Activated CD8-positive, alpha-beta memory T cell treated with anti-CD3 and anti-CD28 coated beads, Interleukin-2, amount 10 ng/mL, durations not matched to agents 7 days and 5 days (primary cell): ENCODE data around the gene SH3BP2. TPM values are rescaled to one million over a fixed set of nuclear protein-coding genes. Genes with fewer than 3 reads are reported as not detected.

Source experiments
- ATAC-seq: fragments of 150-1000 bp; cut with Tn5 transposase; one replicate; pipeline ENCODE4 v1.10.0; 2021; ENCODE audit warnings: moderate library complexity
- CTCF ChIA-PET: fragments of 350-600 bp; sonication (Branson Sonifier 250); formaldehyde crosslinking; loops from one replicate; lab custom pipeline; 2021; ENCODE audit warnings: antibody characterized with exemption; lab: Charles Lee
- DNase-seq: peaks from one replicate; pipeline ENCODE4 v3.0.0-alpha.2; 2020
- H3K27ac Mint-ChIP-seq: one replicate; pipeline ENCODE4 v1.8.0; 2021; ENCODE audit warnings: mild to moderate bottlenecking, mixed read lengths
- H3K27me3 Mint-ChIP-seq: one replicate; pipeline ENCODE4 v1.8.0; 2021; ENCODE audit warnings: mixed read lengths
- H3K36me3 Mint-ChIP-seq: one replicate; pipeline ENCODE4 v1.8.0; 2021; ENCODE audit warnings: mild to moderate bottlenecking, mixed read lengths
- H3K4me1 Mint-ChIP-seq: one replicate; pipeline ENCODE4 v1.8.0; 2021; ENCODE audit warnings: mixed read lengths
- H3K4me3 Mint-ChIP-seq: one replicate; pipeline ENCODE4 v1.8.0; 2021; ENCODE audit warnings: mild to moderate bottlenecking, moderate library complexity, mixed read lengths
- H3K9me3 Mint-ChIP-seq: one replicate; pipeline ENCODE4 v1.8.0; 2022; ENCODE audit warnings: low read depth, mixed read lengths
- total RNA-seq, 2 experiments: library from RNA; stranded (reverse); gene quantifications; one replicate each; pipeline ENCODE4 v1.2.3, GENCODE V29; 2021

SH3BP2 gene
- total RNA-seq, 2 experiments from 2014 or later: 88.0 to 105 TPM

GRCh38 chr4:2848449-2848848 lies 55.6 kb downstream of the SH3BP2 start:
- no peaks in the 10 kb centered on the region for H3K9me3 Mint-ChIP-seq
- H3K4me1 Mint-ChIP-seq: peaks cover 63% of the 10 kb centered on the region
- DNase-seq (peak; percentile 0), ATAC-seq (no peak)
- H3K27ac Mint-ChIP-seq: no peak overlapping the region
- no peaks in the 10 kb centered on the region for H3K27me3 Mint-ChIP-seq
- H3K36me3 Mint-ChIP-seq: peaks cover 11% of the 10 kb centered on the region
- H3K4me3 Mint-ChIP-seq: no peak overlapping the region
- CTCF ChIA-PET: interaction anchor here (1.1 kb wide), 1 partner anchor 106 kb away, joined by 5 read pairs; no protein-coding TSS in a partner anchor

- CTCF ChIA-PET: interaction anchor here (1.0 to 1.1 kb wide), 2 partner anchors 87 to 105 kb away, joined by 3 to 5 read pairs; no protein-coding TSS in a partner anchor
- H3K4me1 Mint-ChIP-seq: peaks cover 65% of the 10 kb centered on the region
- ATAC-seq: no peak
- no peak overlapping the region for H3K4me3 Mint-ChIP-seq
- H3K27ac Mint-ChIP-seq: peak overlapping the region; percentile 13
- H3K27me3 Mint-ChIP-seq: no peaks in the 10 kb centered on the region
- H3K9me3 Mint-ChIP-seq: no peaks in the 10 kb centered on the region
- peak; percentile 33 for DNase-seq
- H3K36me3 Mint-ChIP-seq: peaks cover 20% of the 10 kb centered on the region
Observed at GRCh38 chr4:2849267-2850152, 56.6 kb downstream of the SH3BP2 start.

GRCh38 chr4:2850966-2851798 lies 58.3 kb downstream of the SH3BP2 start:
- Mint-ChIP-seq H3K4me3 (peak overlapping the region; percentile 3), H3K27ac (peak overlapping the region; percentile 50), H3K27me3 (no peaks in the 10 kb centered on the region), H3K36me3 (peaks cover 26% of the 10 kb centered on the region), H3K4me1 (peaks cover 56% of the 10 kb centered on the region), H3K9me3 (no peaks in the 10 kb centered on the region)
- ATAC-seq: peak; percentile 41
- CTCF ChIA-PET: interaction anchor here (0.7 to 1.2 kb wide), 4 partner anchors 12 to 103 kb away, joined by 3 read pairs; no protein-coding TSS in a partner anchor
- peak; percentile 26 for DNase-seq

- ATAC-seq (peak; percentile 34), DNase-seq (peak; percentile 38)
- H3K27ac Mint-ChIP-seq: peak overlapping the region; percentile 76
Observed at GRCh38 chr4:2852481-2852921, 59.6 kb downstream of the SH3BP2 start.

GRCh38 chr4:2855584-2855983 lies 62.7 kb downstream of the SH3BP2 start:
- Mint-ChIP-seq H3K27ac (no peak overlapping the region), H3K36me3 (peaks cover 50% of the 10 kb centered on the region), H3K4me3 (no peak overlapping the region), H3K4me1 (peaks cover 66% of the 10 kb centered on the region), H3K9me3 (no peaks in the 10 kb centered on the region), H3K27me3 (no peaks in the 10 kb centered on the region)
- ATAC-seq: no peak
- CTCF ChIA-PET: no interaction called here
- DNase-seq: no peak

More at GRCh38 chr4:2852481-2852921, 59.6 kb downstream of the SH3BP2 start:
- no peak overlapping the region for H3K4me3 Mint-ChIP-seq
- peaks cover 30% of the 10 kb centered on the region for H3K36me3 Mint-ChIP-seq
- H3K9me3 Mint-ChIP-seq: no peaks in the 10 kb centered on the region
- no peaks in the 10 kb centered on the region for H3K27me3 Mint-ChIP-seq
- H3K4me1 Mint-ChIP-seq: peaks cover 55% of the 10 kb centered on the region
- CTCF ChIA-PET: interaction anchor here (0.6 to 0.7 kb wide), 2 partner anchors 14 to 88 kb away, joined by 3 read pairs; no protein-coding TSS in a partner anchor

GRCh38 chr4:2856266-2856665 lies 63.4 kb downstream of the SH3BP2 start:
- H3K27ac Mint-ChIP-seq: no peak overlapping the region

GRCh38 chr4:2857349-2857927 lies 64.6 kb downstream of the SH3BP2 start:
- ATAC-seq (no peak), DNase-seq (no peak)
- H3K27me3 Mint-ChIP-seq: no peaks in the 10 kb centered on the region
- no peak overlapping the region for H3K27ac Mint-ChIP-seq
- H3K4me3 Mint-ChIP-seq: no peak overlapping the region
- no peaks in the 10 kb centered on the region for H3K9me3 Mint-ChIP-seq
- H3K36me3 Mint-ChIP-seq: peaks cover 54% of the 10 kb centered on the region
- H3K4me1 Mint-ChIP-seq: peaks cover 61% of the 10 kb centered on the region
- CTCF ChIA-PET: no interaction called here

More at GRCh38 chr4:2856266-2856665, 63.4 kb downstream of the SH3BP2 start:
- Mint-ChIP-seq H3K4me3 (no peak overlapping the region), H3K36me3 (peaks cover 55% of the 10 kb centered on the region), H3K9me3 (no peaks in the 10 kb centered on the region), H3K4me1 (peaks cover 65% of the 10 kb centered on the region), H3K27me3 (no peaks in the 10 kb centered on the region)
- no peak for ATAC-seq
- DNase-seq: no peak
- CTCF ChIA-PET: no interaction called here

GRCh38 chr4:2858451-2859217 lies 65.7 kb downstream of the SH3BP2 start:
- H3K9me3 Mint-ChIP-seq: no peaks in the 10 kb centered on the region
- CTCF ChIA-PET: no interaction called here
- peaks cover 51% of the 10 kb centered on the region for H3K36me3 Mint-ChIP-seq
- peak overlapping the region; percentile 31 for H3K27ac Mint-ChIP-seq
- H3K4me1 Mint-ChIP-seq: peaks cover 59% of the 10 kb centered on the region
- H3K27me3 Mint-ChIP-seq: no peaks in the 10 kb centered on the region
- H3K4me3 Mint-ChIP-seq: no peak overlapping the region
- DNase-seq (no peak), ATAC-seq (no peak)

- Mint-ChIP-seq H3K4me3 (no peak overlapping the region), H3K27me3 (no peaks in the 10 kb centered on the region), H3K36me3 (peaks cover 43% of the 10 kb centered on the region), H3K27ac (no peak overlapping the region), H3K4me1 (peaks cover 57% of the 10 kb centered on the region), H3K9me3 (no peaks in the 10 kb centered on the region)
- CTCF ChIA-PET: interaction anchor here (1.0 kb wide), 1 partner anchor 20 kb away, joined by 6 read pairs; no protein-coding TSS in a partner anchor
- no peak for ATAC-seq
- DNase-seq: no peak
Observed at GRCh38 chr4:2859514-2859913, 66.6 kb downstream of the SH3BP2 start.

GRCh38 chr4:2860391-2861348 lies 67.8 kb downstream of the SH3BP2 start:
- Mint-ChIP-seq H3K4me3 (no peak overlapping the region), H3K27me3 (no peaks in the 10 kb centered on the region), H3K9me3 (no peaks in the 10 kb centered on the region), H3K27ac (no peak overlapping the region), H3K36me3 (peaks cover 37% of the 10 kb centered on the region), H3K4me1 (peaks cover 60% of the 10 kb centered on the region)
- DNase-seq (no peak), ATAC-seq (no peak)
- CTCF ChIA-PET: interaction anchor here (0.9 to 2.0 kb wide), 2 partner anchors 11 to 48 kb away, joined by 4 read pairs; no protein-coding TSS in a partner anchor

GRCh38 chr4:2861631-2862436 lies 68.9 kb downstream of the SH3BP2 start:
- CTCF ChIA-PET: interaction anchor here (0.9 to 2.0 kb wide), 6 partner anchors 9 to 49 kb away, joined by 3 to 6 read pairs (median 4); no protein-coding TSS in a partner anchor
- H3K4me1 Mint-ChIP-seq: peaks cover 60% of the 10 kb centered on the region
- no peak for DNase-seq
- peaks cover 33% of the 10 kb centered on the region for H3K36me3 Mint-ChIP-seq
- H3K9me3 Mint-ChIP-seq: no peaks in the 10 kb centered on the region
- ATAC-seq: no peak
- no peak overlapping the region for H3K4me3 Mint-ChIP-seq
- H3K27me3 Mint-ChIP-seq: no peaks in the 10 kb centered on the region
- H3K27ac Mint-ChIP-seq: no peak overlapping the region
